ENCODE data around the gene BDH1.
"Not testable (repeated sequence)": the region's sequence is repeated elsewhere in the genome, so short reads cannot be mapped to it uniquely, and the experiment has no call there.

The BDH1 gene

GRCh38 chr3:197578376-197578775 lies 22.6 kb upstream of the BDH1 start:
- no peak for DNase-seq (ENCODE audit: low read depth in 2 of 2)

GRCh38 chr3:197577366-197578074 lies 21.8 kb upstream of the BDH1 start:
- DNase-seq (ENCODE audit: low read depth in 2 of 2) = no peak

GRCh38 chr3:197576838-197577237 lies 21.1 kb upstream of the BDH1 start:
- no peak for DNase-seq (ENCODE audit: low read depth in 2 of 2)

GRCh38 chr3:197575362-197575761 lies 19.6 kb upstream of the BDH1 start:
- DNase-seq (ENCODE audit: low read depth in 2 of 2) = no peak

GRCh38 chr3:197574396-197574991 lies 18.7 kb upstream of the BDH1 start:
- DNase-seq (ENCODE audit: low read depth in 2 of 2) = not testable (repeated sequence)

- no peak for DNase-seq (ENCODE audit: low read depth in 2 of 2)
These were observed 17.4 kb upstream of the BDH1 start for GRCh38 chr3:197573048-197573767.

GRCh38 chr3:197571880-197572172 lies 16.1 kb upstream of the BDH1 start:
- DNase-seq (ENCODE audit: low read depth in 2 of 2) = not testable (repeated sequence)

- not testable (repeated sequence) for DNase-seq (ENCODE audit: low read depth in 2 of 2)
These were observed 15.5 kb upstream of the BDH1 start for GRCh38 chr3:197571074-197571879.

GRCh38 chr3:197569433-197569832 lies 13.7 kb upstream of the BDH1 start:
- not testable (repeated sequence) for DNase-seq (ENCODE audit: low read depth in 2 of 2)

GRCh38 chr3:197567904-197568681 lies 12.3 kb upstream of the BDH1 start:
- DNase-seq (ENCODE audit: low read depth in 2 of 2) = no peak

- not testable (repeated sequence) for DNase-seq (ENCODE audit: low read depth in 2 of 2)
These were observed 10.4 kb upstream of the BDH1 start for GRCh38 chr3:197566155-197566554.

- DNase-seq (ENCODE audit: low read depth in 2 of 2) = no peak
These were observed 8.5 kb upstream of the BDH1 start for GRCh38 chr3:197564097-197564843.

GRCh38 chr3:197562398-197563251 lies 6.9 kb upstream of the BDH1 start:
- DNase-seq (ENCODE audit: low read depth in 2 of 2) = no peak

- DNase-seq (ENCODE audit: low read depth in 2 of 2) = no peak
These were observed 6.2 kb upstream of the BDH1 start for GRCh38 chr3:197561926-197562325.

- DNase-seq (ENCODE audit: low read depth in 2 of 2) = no peak
These were observed 3.9 kb upstream of the BDH1 start for GRCh38 chr3:197559651-197560050.

GRCh38 chr3:197554562-197555280 lies 1.0 kb downstream of the BDH1 start:
- DNase-seq (ENCODE audit: low read depth in 2 of 2) = peak; percentile 82 to 91

GRCh38 chr3:197554196-197554561 lies 1.6 kb downstream of the BDH1 start:
- no peak for DNase-seq (ENCODE audit: low read depth in 2 of 2)

- no peak for DNase-seq (ENCODE audit: low read depth in 2 of 2)
These were observed 3.6 kb downstream of the BDH1 start for GRCh38 chr3:197552198-197552597.

- no peak for DNase-seq (ENCODE audit: low read depth in 2 of 2)
These were observed 5.3 kb downstream of the BDH1 start for GRCh38 chr3:197550489-197550888.
